Measurements from ENCODE around the gene FLOT2.
"Not testable (repeated sequence)": the region's sequence is repeated elsewhere in the genome, so short reads cannot be mapped to it uniquely, and the experiment has no call there.

Gene FLOT2

GRCh38 chr17:28879886-28880571, 17.5 kb downstream of the FLOT2 start:
- no peak overlapping the region for H3K4me3 ChIP-seq (ENCODE audit: low read depth, low read length)
- no peak for DNase-seq (ENCODE audit: low read depth)

GRCh38 chr17:28878981-28879380, 18.6 kb downstream of the FLOT2 start:
- DNase-seq (ENCODE audit: low read depth): no peak
- no peak overlapping the region for H3K4me3 ChIP-seq (ENCODE audit: low read depth, low read length)

GRCh38 chr17:28878158-28878910, 19.2 kb downstream of the FLOT2 start:
- no peak overlapping the region for H3K4me3 ChIP-seq (ENCODE audit: low read depth, low read length)
- no peak for DNase-seq (ENCODE audit: low read depth)

GRCh38 chr17:28877150-28877711, 20.3 kb downstream of the FLOT2 start:
- not testable (repeated sequence) for DNase-seq (ENCODE audit: low read depth)

GRCh38 chr17:28875848-28876550, 21.5 kb downstream of the FLOT2 start:
- H3K4me3 ChIP-seq (ENCODE audit: low read depth, low read length): no peak overlapping the region
- DNase-seq (ENCODE audit: low read depth): no peak

More at GRCh38 chr17:28877150-28877711, 20.3 kb downstream of the FLOT2 start:
- H3K4me3 ChIP-seq (ENCODE audit: low read depth, low read length): not testable (repeated sequence)

- no peak for DNase-seq (ENCODE audit: low read depth)
- no peak overlapping the region for H3K4me3 ChIP-seq (ENCODE audit: low read depth, low read length)
Measured at GRCh38 chr17:28874750-28875149, 22.8 kb downstream of the FLOT2 start.

- H3K4me3 ChIP-seq (ENCODE audit: low read depth, low read length): no peak overlapping the region
- no peak for DNase-seq (ENCODE audit: low read depth)
Measured at GRCh38 chr17:28873839-28874238, 23.7 kb downstream of the FLOT2 start.

- DNase-seq (ENCODE audit: low read depth): no peak
- H3K4me3 ChIP-seq (ENCODE audit: low read depth, low read length): no peak overlapping the region
Measured at GRCh38 chr17:28871056-28871579, 26.4 kb downstream of the FLOT2 start.

- H3K4me3 ChIP-seq (ENCODE audit: low read depth, low read length): no peak overlapping the region
- no peak for DNase-seq (ENCODE audit: low read depth)
Measured at GRCh38 chr17:28867276-28867675, 30.3 kb downstream of the FLOT2 start.

- no peak for DNase-seq (ENCODE audit: low read depth)
- H3K4me3 ChIP-seq (ENCODE audit: low read depth, low read length): no peak overlapping the region
Measured at GRCh38 chr17:28865946-28866752, 31.4 kb downstream of the FLOT2 start.

- no peak overlapping the region for H3K4me3 ChIP-seq (ENCODE audit: low read depth, low read length)
- no peak for DNase-seq (ENCODE audit: low read depth)
Measured at GRCh38 chr17:28864991-28865849, 32.3 kb downstream of the FLOT2 start.

GRCh38 chr17:28863953-28864352, 33.6 kb downstream of the FLOT2 start:
- H3K4me3 ChIP-seq (ENCODE audit: low read depth, low read length): no peak overlapping the region
- no peak for DNase-seq (ENCODE audit: low read depth)

- no peak for DNase-seq (ENCODE audit: low read depth)
- H3K4me3 ChIP-seq (ENCODE audit: low read depth, low read length): no peak overlapping the region
Measured at GRCh38 chr17:28862561-28862960, 35.0 kb downstream of the FLOT2 start.

GRCh38 chr17:28861393-28862203, 35.9 kb downstream of the FLOT2 start:
- no peak for DNase-seq (ENCODE audit: low read depth)
- no peak overlapping the region for H3K4me3 ChIP-seq (ENCODE audit: low read depth, low read length)

- DNase-seq (ENCODE audit: low read depth): no peak
- H3K4me3 ChIP-seq (ENCODE audit: low read depth, low read length): no peak overlapping the region
Measured at GRCh38 chr17:28860363-28860808, 37.1 kb downstream of the FLOT2 start.

GRCh38 chr17:28858801-28859355, 38.7 kb downstream of the FLOT2 start:
- DNase-seq (ENCODE audit: low read depth): no peak
- no peak overlapping the region for H3K4me3 ChIP-seq (ENCODE audit: low read depth, low read length)

All from skeletal muscle cell (primary cell).